Measurements from ENCODE around the gene CACNA1I.

Gene CACNA1I

GRCh38 chr22:39597236-39597869, 26.8 kb downstream of the CACNA1I start:
- DNase-seq (ENCODE audit: low read depth in 3 of 3) = no peak

GRCh38 chr22:39598017-39598965, 27.7 kb downstream of the CACNA1I start:
- peak; percentile 48 to 86 (median 67) for DNase-seq (ENCODE audit: low read depth in 3 of 3)

DNA sequence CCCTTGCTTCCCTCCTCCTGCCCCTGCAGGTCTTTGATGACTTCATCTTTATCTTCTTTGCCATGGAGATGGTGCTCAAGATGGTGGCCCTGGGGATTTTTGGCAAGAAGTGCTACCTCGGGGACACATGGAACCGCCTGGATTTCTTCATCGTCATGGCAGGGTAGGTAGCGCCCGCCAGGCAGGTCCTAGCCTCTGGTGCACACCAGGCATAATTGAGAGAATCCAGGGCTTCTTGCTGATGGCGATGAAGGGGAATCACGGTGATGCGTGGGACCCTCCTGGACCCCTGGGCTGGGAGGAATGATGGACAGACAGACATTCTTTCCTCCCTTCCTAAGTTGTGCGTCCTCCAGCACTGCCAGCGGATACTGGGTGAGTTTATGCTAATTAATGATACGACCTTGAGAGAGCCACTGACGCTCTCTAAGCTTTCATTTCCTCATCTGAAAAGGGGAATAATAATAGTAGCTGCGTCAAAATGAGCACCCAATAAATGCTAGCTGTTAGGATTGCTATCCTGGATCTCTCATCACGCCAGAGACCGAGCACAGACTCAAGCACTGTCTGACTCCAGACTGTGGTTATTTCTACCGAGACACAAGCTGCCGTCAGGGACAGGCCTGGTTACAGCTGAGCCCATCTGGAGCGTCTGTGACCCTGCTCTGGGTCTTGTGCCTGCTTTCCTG, 30.1 kb downstream of the CACNA1I start:
- DNase-seq (ENCODE audit: low read depth in 3 of 3) = no peak

GRCh38 chr22:39601180-39601535, 30.6 kb downstream of the CACNA1I start:
- DNase-seq (ENCODE audit: low read depth in 3 of 3) = no peak

- no peak for DNase-seq (ENCODE audit: low read depth in 3 of 3)
Measured at GRCh38 chr22:39603345-39603744, 32.8 kb downstream of the CACNA1I start.

DNA sequence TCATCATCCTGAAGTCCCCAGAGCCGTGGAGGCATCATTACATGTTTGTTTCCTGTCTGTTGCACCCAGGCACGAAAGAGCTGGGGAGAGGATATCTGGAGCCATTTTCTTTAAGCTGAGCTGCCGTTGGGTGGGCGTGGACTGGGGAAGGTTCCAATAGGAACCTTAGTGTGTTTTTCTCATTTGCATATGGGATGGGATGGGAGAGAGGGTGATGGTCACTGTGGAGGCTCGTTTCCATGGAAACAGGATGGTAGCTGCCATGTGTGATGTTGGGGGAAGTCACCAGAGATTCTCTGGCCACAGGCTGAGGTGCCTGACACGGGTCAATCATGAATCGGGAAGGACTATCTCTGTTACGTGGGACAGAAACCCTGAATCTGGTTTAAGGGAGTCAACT, 39.7 kb downstream of the CACNA1I start:
- DNase-seq (ENCODE audit: low read depth in 3 of 3) = no peak

DNA sequence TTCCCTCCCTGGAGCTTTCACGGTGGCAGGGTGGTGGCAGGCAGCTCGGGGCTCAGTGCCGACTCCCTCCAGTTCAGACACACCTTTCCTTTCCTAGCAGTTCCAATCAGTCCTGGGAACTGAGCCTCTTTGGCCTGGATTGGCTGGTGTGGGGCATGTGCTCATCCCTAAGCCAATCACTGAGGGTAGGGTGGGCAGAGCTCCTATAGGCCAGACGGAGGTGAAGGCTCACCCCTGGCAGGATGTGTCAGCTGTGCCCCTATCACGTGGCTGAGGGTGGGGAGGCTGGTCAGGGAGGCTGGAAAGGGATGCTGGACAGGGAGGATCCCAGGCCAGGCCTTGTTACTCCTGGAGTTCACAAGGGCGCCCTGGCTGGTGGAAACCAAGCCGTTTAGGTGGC, 40.2 kb downstream of the CACNA1I start:
- no peak for DNase-seq (ENCODE audit: low read depth in 3 of 3)

GRCh38 chr22:39611360-39611759, 40.8 kb downstream of the CACNA1I start:
- DNase-seq (ENCODE audit: low read depth in 3 of 3) = no peak

- no peak for DNase-seq (ENCODE audit: low read depth in 3 of 3)
Measured at GRCh38 chr22:39612811-39613548, 42.4 kb downstream of the CACNA1I start.

DNA sequence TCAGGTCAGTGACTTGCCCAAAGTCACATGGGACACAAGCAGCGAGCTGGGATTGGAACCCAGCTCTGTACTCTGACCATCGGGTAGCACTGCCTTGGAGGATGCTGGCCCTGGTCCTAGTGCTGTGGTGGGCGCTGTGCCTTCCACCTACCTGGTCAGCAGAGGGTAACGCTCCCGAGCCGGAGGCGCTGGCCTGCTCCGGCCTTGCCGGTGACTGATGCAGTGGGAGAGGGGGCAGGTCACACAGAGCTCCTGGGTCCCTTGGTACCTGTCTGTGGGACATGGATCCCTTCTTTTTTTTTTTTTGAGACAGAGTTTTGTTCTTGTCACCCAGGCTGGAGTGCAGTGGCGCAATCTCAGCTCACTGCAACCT, 43.0 kb downstream of the CACNA1I start:
- no peak for DNase-seq (ENCODE audit: low read depth in 3 of 3)

- DNase-seq (ENCODE audit: low read depth in 3 of 3) = no peak
Measured at GRCh38 chr22:39614442-39614841, 43.9 kb downstream of the CACNA1I start.

- no peak for DNase-seq (ENCODE audit: low read depth in 3 of 3)
Measured at GRCh38 chr22:39616051-39616450, 45.5 kb downstream of the CACNA1I start.

GRCh38 chr22:39616781-39617180, 46.2 kb downstream of the CACNA1I start:
- DNase-seq (ENCODE audit: low read depth in 3 of 3) = no peak

DNA sequence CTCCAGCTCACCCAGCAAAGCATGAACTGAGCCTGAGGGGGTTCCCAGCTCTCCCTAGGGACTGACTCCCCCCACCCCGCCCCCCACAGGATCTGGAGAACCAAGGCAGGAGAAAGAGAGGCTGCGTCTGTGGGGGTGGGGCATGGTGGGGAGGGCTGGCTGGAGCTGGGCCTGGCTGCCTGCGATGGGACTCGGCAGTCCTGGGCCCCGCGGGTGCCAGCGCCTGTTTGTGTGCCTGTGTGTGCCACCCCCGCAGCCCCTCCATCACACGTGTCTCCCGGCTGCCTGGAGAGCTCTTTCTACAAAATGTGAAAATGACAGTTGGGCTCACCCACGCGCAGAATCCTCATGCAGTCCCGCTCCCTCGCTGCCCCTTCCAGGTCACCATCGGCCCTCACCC, 46.8 kb downstream of the CACNA1I start:
- DNase-seq (ENCODE audit: low read depth in 3 of 3) = no peak

GRCh38 chr22:39617970-39618757, 47.6 kb downstream of the CACNA1I start:
- no peak for DNase-seq (ENCODE audit: low read depth in 3 of 3)

- DNase-seq (ENCODE audit: low read depth in 3 of 3) = no peak
Measured at GRCh38 chr22:39618996-39619530, 48.5 kb downstream of the CACNA1I start.

GRCh38 chr22:39620924-39621690, 50.6 kb downstream of the CACNA1I start:
- DNase-seq (ENCODE audit: low read depth in 3 of 3) = no peak

DNA sequence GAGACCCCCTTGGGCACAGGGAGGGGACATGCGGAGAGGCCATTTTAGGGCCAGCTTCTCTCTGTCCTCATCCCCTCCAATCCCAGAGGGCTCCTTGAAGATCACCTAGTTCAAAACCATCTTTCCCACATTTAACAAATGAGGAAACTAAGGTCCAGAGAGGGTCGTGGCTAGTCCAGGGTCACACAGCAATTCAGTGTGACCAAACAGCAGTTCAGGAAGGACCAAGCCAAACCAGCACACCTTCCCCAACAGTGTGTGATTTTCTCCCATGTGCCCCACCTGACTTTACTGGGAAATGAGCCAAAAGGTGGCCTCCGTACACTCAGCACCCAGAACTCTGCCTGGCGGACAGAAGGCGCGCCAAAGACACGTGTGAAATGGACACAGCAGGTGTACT, 51.3 kb downstream of the CACNA1I start:
- DNase-seq (ENCODE audit: low read depth in 3 of 3) = no peak

- DNase-seq (ENCODE audit: low read depth in 3 of 3) = peak; percentile 41 to 66 (median 46)
Measured at GRCh38 chr22:39622881-39623367, 52.4 kb downstream of the CACNA1I start.

Measured in stimulated activated CD4-positive, alpha-beta T cell treated with anti-CD3 and anti-CD28 coated beads, TNF-alpha, amount 100 ng/mL, for 24 hours (primary cell).